Measurements from ENCODE around the gene TMEM135.

The TMEM135 gene

DNA sequence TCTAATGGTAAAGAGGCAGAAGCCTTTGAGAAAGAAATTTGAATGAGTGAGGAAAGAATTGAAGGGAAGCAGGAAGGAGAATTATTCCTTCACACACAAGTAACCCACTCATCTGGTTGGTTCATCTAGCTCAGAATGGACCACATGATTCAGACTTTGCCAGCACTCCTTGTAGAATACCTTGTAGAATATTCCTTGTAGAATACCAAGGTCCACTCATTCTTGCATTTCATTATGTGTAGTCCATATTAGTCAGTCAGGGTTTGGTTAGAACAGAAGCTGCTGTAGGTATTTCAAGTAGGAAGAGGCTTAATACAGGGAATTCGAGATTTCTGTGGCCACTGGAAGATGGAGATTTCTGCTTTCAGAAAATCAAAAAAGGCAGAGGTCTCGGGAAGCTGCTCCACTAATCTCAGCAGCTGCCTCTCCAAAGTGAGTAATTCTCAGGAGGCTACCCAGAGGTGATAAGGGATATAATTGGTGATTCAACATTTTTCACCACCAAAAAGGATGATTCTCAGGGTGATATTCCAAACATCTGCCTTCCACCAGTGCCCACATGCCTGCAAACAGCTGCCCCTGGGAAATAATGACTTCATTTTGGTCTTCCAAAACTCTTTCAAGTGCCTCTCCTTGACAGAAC is 329.1 kb downstream of the TMEM135 start:
- DNase-seq, result no peak

DNA sequence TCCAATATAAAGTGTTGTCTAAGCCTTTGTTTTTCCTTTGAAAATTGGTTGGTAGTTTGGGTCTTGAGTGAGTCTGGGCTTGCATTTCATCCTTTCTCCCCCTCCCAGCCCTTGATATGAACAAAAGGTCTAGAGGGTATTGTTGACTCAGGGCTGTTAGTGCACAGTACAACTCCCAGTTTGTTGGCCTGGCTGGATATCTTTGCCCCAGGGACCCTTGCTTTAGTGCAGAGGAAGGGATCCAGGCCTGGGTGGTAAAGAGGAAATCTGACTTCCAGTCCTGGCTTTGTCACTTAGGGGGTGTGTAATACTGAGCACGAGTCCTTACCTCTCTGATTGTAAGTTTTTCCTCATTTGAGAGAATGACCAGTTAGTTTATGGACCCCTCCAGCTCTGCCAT is 330.4 kb downstream of the TMEM135 start:
- no peak for DNase-seq

GRCh38 chr11:87368858-87369480 is 331.2 kb downstream of the TMEM135 start:
- DNase-seq, result no peak

GRCh38 chr11:87369888-87370287 is 332.2 kb downstream of the TMEM135 start:
- DNase-seq, result no peak

DNA sequence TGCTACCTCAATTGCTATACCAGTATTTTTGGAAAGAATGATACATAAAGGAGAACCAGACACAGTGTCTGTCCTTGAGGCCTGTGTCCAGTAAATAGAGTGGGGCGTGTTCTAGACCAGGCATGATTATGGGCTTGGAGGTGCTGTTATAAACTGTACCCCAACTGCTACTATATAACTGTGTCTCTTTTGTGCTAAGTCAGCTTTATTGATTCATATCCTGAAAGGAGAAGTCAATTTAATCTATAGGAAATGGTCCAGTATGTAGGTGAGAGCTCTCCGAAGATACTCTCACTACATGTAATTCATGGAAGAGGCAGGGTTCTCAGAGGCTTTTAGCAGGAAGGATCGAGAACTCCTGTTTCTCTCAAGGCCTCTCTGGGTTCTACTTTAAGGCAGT is 334.3 kb downstream of the TMEM135 start:
- DNase-seq, result no peak
